GM12892 (cell line): Measurements from ENCODE around the gene DOCK2.

Experiments used
- DNase-seq: peaks from one replicate; pipeline ENCODE4 v3.0.0; 2011; ENCODE audit not compliant: insufficient read length
- FAIRE-seq: peaks from 2 replicates; lab custom pipeline; 2011; peaks lifted over from hg19 to GRCh38; lab: Jason Lieb, UNC
- POLR2A ChIP-seq: IDR thresholded peaks from 2 replicates; pipeline ENCODE4 v1.6.1; 2011; ENCODE audit warnings: low read depth, low read length, control low read depth
- POLR2AphosphoS5 ChIP-seq: IDR thresholded peaks from 2 replicates; pipeline ENCODE4 v1.6.1; 2011; ENCODE audit warnings: low read depth, low read length, control low read depth
- TAF1 ChIP-seq: IDR thresholded peaks from 2 replicates; pipeline ENCODE4 v1.6.1; 2011; ENCODE audit warnings: low read depth, mild to moderate bottlenecking, control low read depth, low read length, borderline replicate concordance

The DOCK2 gene

GRCh38 chr5:169933616-169934015, 296.5 kb downstream of the DOCK2 start:
- TF ChIP-seq POLR2AphosphoS5 (no peak), POLR2A (no peak), TAF1 (no peak)
- DNase-seq (no peak), FAIRE-seq (no peak)

GRCh38 chr5:169934990-169935389, 297.9 kb downstream of the DOCK2 start:
- TF ChIP-seq POLR2A (no peak), TAF1 (no peak), POLR2AphosphoS5 (no peak)
- no peak for FAIRE-seq
- no peak for DNase-seq

GRCh38 chr5:169935762-169936161, 298.7 kb downstream of the DOCK2 start:
- TF ChIP-seq POLR2A (no peak), POLR2AphosphoS5 (no peak), TAF1 (no peak)
- DNase-seq (no peak), FAIRE-seq (no peak)

- FAIRE-seq (no peak), DNase-seq (no peak)
- TF ChIP-seq TAF1 = no peak
- TF ChIP-seq POLR2AphosphoS5 = no peak
Observed at GRCh38 chr5:169938439-169938838, 301.4 kb downstream of the DOCK2 start.

- FAIRE-seq (no peak), DNase-seq (no peak)
- no peak for TF ChIP-seq POLR2AphosphoS5
- no peak for TF ChIP-seq POLR2A
- TF ChIP-seq TAF1 = no peak
Observed at GRCh38 chr5:169939731-169940130, 302.7 kb downstream of the DOCK2 start.

- no peak for FAIRE-seq
- TF ChIP-seq POLR2AphosphoS5 (no peak), TAF1 (no peak), POLR2A (no peak)
- DNase-seq = no peak
Observed at GRCh38 chr5:169941542-169941941, 304.5 kb downstream of the DOCK2 start.

- no peak for FAIRE-seq
- no peak for DNase-seq
- TF ChIP-seq TAF1 (no peak), POLR2AphosphoS5 (no peak), POLR2A (no peak)
Observed at GRCh38 chr5:169942181-169942580, 305.1 kb downstream of the DOCK2 start.

- no peak for TF ChIP-seq POLR2A
- TF ChIP-seq TAF1 = no peak
- TF ChIP-seq POLR2AphosphoS5 = no peak
- FAIRE-seq (no peak), DNase-seq (no peak)
Observed at GRCh38 chr5:169943026-169943425, 306.0 kb downstream of the DOCK2 start.

GRCh38 chr5:169944115-169944514, 307.0 kb downstream of the DOCK2 start:
- FAIRE-seq = no peak
- no peak for DNase-seq
- TF ChIP-seq POLR2A (no peak), TAF1 (no peak), POLR2AphosphoS5 (no peak)

- no peak for DNase-seq
- TF ChIP-seq TAF1 (no peak), POLR2AphosphoS5 (no peak), POLR2A (no peak)
- FAIRE-seq = no peak
Observed at GRCh38 chr5:169944922-169945680, 308.0 kb downstream of the DOCK2 start.

GRCh38 chr5:169945831-169946261, 308.8 kb downstream of the DOCK2 start:
- FAIRE-seq (no peak), DNase-seq (no peak)
- TF ChIP-seq TAF1 = no peak
- TF ChIP-seq POLR2AphosphoS5 = no peak
- no peak for TF ChIP-seq POLR2A

GRCh38 chr5:169946743-169947295, 309.7 kb downstream of the DOCK2 start:
- FAIRE-seq = no peak
- TF ChIP-seq TAF1 (no peak), POLR2A (no peak), POLR2AphosphoS5 (no peak)
- DNase-seq = no peak
